C4-2B (cell line): ENCODE measurements around the gene THEMIS2.

ENCODE experiments used
- CTCF ChIP-seq: fragments of 450-650 bp; conservative IDR thresholded peaks from 2 replicates; pipeline ENCODE4 v1.5.1; 2017; ENCODE audit warnings: mild to moderate bottlenecking
- ZFX ChIP-seq: fragments of 450-650 bp; IDR thresholded peaks from 2 replicates; pipeline ENCODE4 v1.6.1; 2017

DNA sequence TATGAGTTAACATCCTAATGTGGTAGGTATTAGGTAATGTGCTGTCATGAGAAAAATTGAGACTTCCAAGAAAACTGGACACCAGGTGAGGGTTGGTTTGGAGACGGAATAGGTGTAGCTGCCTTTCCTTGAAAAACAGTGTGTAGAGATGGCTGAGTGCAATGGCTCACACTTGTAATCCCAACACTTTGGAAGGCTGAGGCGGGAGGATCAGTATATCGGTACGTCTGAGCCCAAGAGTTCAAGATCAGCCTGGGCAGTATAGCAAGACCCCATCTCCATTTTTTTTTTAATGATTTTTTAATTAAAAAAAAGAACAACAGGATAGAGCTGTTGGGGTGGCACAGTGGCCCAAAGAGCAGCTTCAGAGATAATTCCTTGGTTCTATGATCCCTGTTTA, 48.6 kb upstream of the THEMIS2 start:
- no peak for TF ChIP-seq CTCF
- TF ChIP-seq ZFX = no peak
